BLaER1 (cell line): ENCODE results near the gene NAALADL2.

Source experiments
- H3K27ac ChIP-seq: shearing (Covaris generic); formaldehyde crosslinking; 2 replicates; pipeline ENCODE4 v1.8.1; 2022
- H3K27me3 ChIP-seq: shearing (Covaris generic); formaldehyde crosslinking; 2 replicates; pipeline ENCODE4 v1.8.1; 2022
- H3K36me3 ChIP-seq: shearing (Covaris generic); formaldehyde crosslinking; 2 replicates; pipeline ENCODE4 v1.8.1; 2022
- H3K4me1 ChIP-seq: shearing (Covaris generic); formaldehyde crosslinking; 2 replicates; pipeline ENCODE4 v1.8.1; 2022
- H3K4me2 ChIP-seq: shearing (Covaris generic); formaldehyde crosslinking; 2 replicates; pipeline ENCODE4 v1.8.1; 2022
- H3K4me3 ChIP-seq: shearing (Covaris generic); formaldehyde crosslinking; 2 replicates; pipeline ENCODE4 v1.8.1; 2022
- H3K9ac ChIP-seq: shearing (Covaris generic); formaldehyde crosslinking; 2 replicates; pipeline ENCODE4 v1.8.1; 2022
- H3K9me3 ChIP-seq: shearing (Covaris generic); formaldehyde crosslinking; 2 replicates; pipeline ENCODE4 v1.8.1; 2022
- H4K20me1 ChIP-seq: shearing (Covaris generic); formaldehyde crosslinking; 2 replicates; pipeline ENCODE4 v1.8.1; 2022
- Cebpa-rat ChIP-seq: shearing (Covaris generic); IDR thresholded peaks from 2 replicates; pipeline ENCODE4 v1.8.1; 2022

NAALADL2 gene

GRCh38 chr3:175009295-175009694 is 150.2 kb downstream of the NAALADL2 start:
- H3K9me3 ChIP-seq, result no peaks in the 10 kb centered on the region
- no peaks in the 10 kb centered on the region for H3K27me3 ChIP-seq
- H3K9ac ChIP-seq, result no peak overlapping the region
- no peaks in the 10 kb centered on the region for H3K4me1 ChIP-seq
- H3K4me3 ChIP-seq, result no peak overlapping the region
- no peaks in the 10 kb centered on the region for H4K20me1 ChIP-seq
- H3K36me3 ChIP-seq, result no peaks in the 10 kb centered on the region
- no peak overlapping the region for H3K4me2 ChIP-seq
- no peak for TF ChIP-seq Cebpa-rat
- no peak overlapping the region for H3K27ac ChIP-seq

- Histone ChIP-seq H3K9ac (no peak overlapping the region), H3K9me3 (no peaks in the 10 kb centered on the region)
- TF ChIP-seq Cebpa-rat, result no peak
Observed at GRCh38 chr3:175015056-175015635, 156.0 kb downstream of the NAALADL2 start.

GRCh38 chr3:175018946-175019727 is 160.0 kb downstream of the NAALADL2 start:
- no peak for TF ChIP-seq Cebpa-rat
- Histone ChIP-seq H3K36me3 (no peaks in the 10 kb centered on the region), H3K4me3 (no peak overlapping the region), H3K27me3 (no peaks in the 10 kb centered on the region), H4K20me1 (no peaks in the 10 kb centered on the region), H3K4me2 (no peak overlapping the region), H3K27ac (no peak overlapping the region), H3K4me1 (no peaks in the 10 kb centered on the region), H3K9me3 (no peaks in the 10 kb centered on the region), H3K9ac (no peak overlapping the region)

More at GRCh38 chr3:175015056-175015635, 156.0 kb downstream of the NAALADL2 start:
- H4K20me1 ChIP-seq, result no peaks in the 10 kb centered on the region
- no peak overlapping the region for H3K4me3 ChIP-seq
- H3K27ac ChIP-seq, result no peak overlapping the region
- H3K4me1 ChIP-seq, result no peaks in the 10 kb centered on the region
- H3K27me3 ChIP-seq, result no peaks in the 10 kb centered on the region
- H3K36me3 ChIP-seq, result no peaks in the 10 kb centered on the region
- H3K4me2 ChIP-seq, result no peak overlapping the region

- no peak overlapping the region for H3K9ac ChIP-seq
- no peaks in the 10 kb centered on the region for H3K27me3 ChIP-seq
- no peaks in the 10 kb centered on the region for H4K20me1 ChIP-seq
- no peak overlapping the region for H3K4me2 ChIP-seq
- H3K9me3 ChIP-seq, result no peaks in the 10 kb centered on the region
- no peak overlapping the region for H3K27ac ChIP-seq
- no peak overlapping the region for H3K4me3 ChIP-seq
- H3K36me3 ChIP-seq, result no peaks in the 10 kb centered on the region
- TF ChIP-seq Cebpa-rat, result no peak
- no peaks in the 10 kb centered on the region for H3K4me1 ChIP-seq
Observed at GRCh38 chr3:175020101-175020500, 161.0 kb downstream of the NAALADL2 start.

GRCh38 chr3:175029828-175030227 is 170.7 kb downstream of the NAALADL2 start:
- H3K9ac ChIP-seq, result no peak overlapping the region
- no peak overlapping the region for H3K4me2 ChIP-seq
- no peaks in the 10 kb centered on the region for H4K20me1 ChIP-seq
- H3K27ac ChIP-seq, result no peak overlapping the region
- H3K4me1 ChIP-seq, result no peaks in the 10 kb centered on the region
- no peak overlapping the region for H3K4me3 ChIP-seq
- no peaks in the 10 kb centered on the region for H3K27me3 ChIP-seq
- no peaks in the 10 kb centered on the region for H3K36me3 ChIP-seq
- no peaks in the 10 kb centered on the region for H3K9me3 ChIP-seq
- TF ChIP-seq Cebpa-rat, result no peak

GRCh38 chr3:175039875-175040274 is 180.7 kb downstream of the NAALADL2 start:
- H3K9ac ChIP-seq, result no peak overlapping the region
- no peak for TF ChIP-seq Cebpa-rat
- no peak overlapping the region for H3K27ac ChIP-seq
- H3K4me2 ChIP-seq, result no peak overlapping the region
- no peaks in the 10 kb centered on the region for H3K27me3 ChIP-seq
- no peak overlapping the region for H3K4me3 ChIP-seq
- no peaks in the 10 kb centered on the region for H3K4me1 ChIP-seq
- no peaks in the 10 kb centered on the region for H3K36me3 ChIP-seq
- no peaks in the 10 kb centered on the region for H4K20me1 ChIP-seq
- no peaks in the 10 kb centered on the region for H3K9me3 ChIP-seq

- H3K9ac ChIP-seq, result no peak overlapping the region
- H3K4me1 ChIP-seq, result no peaks in the 10 kb centered on the region
- H3K27me3 ChIP-seq, result no peaks in the 10 kb centered on the region
- no peak for TF ChIP-seq Cebpa-rat
- no peaks in the 10 kb centered on the region for H3K9me3 ChIP-seq
- no peak overlapping the region for H3K4me3 ChIP-seq
- no peak overlapping the region for H3K4me2 ChIP-seq
- H3K36me3 ChIP-seq, result no peaks in the 10 kb centered on the region
- no peaks in the 10 kb centered on the region for H4K20me1 ChIP-seq
- H3K27ac ChIP-seq, result no peak overlapping the region
Observed at GRCh38 chr3:175041369-175041768, 182.2 kb downstream of the NAALADL2 start.

GRCh38 chr3:175046601-175047000 is 187.5 kb downstream of the NAALADL2 start:
- TF ChIP-seq Cebpa-rat, result no peak
- H4K20me1 ChIP-seq, result no peaks in the 10 kb centered on the region
- H3K36me3 ChIP-seq, result no peaks in the 10 kb centered on the region
- no peak overlapping the region for H3K4me3 ChIP-seq
- no peak overlapping the region for H3K4me2 ChIP-seq
- H3K9ac ChIP-seq, result no peak overlapping the region
- no peaks in the 10 kb centered on the region for H3K4me1 ChIP-seq
- H3K27ac ChIP-seq, result no peak overlapping the region
- H3K27me3 ChIP-seq, result no peaks in the 10 kb centered on the region
- peaks cover 17% of the 10 kb centered on the region for H3K9me3 ChIP-seq

GRCh38 chr3:175047786-175048185 is 188.7 kb downstream of the NAALADL2 start:
- H3K9ac ChIP-seq, result no peak overlapping the region
- no peaks in the 10 kb centered on the region for H3K36me3 ChIP-seq
- no peaks in the 10 kb centered on the region for H4K20me1 ChIP-seq
- no peak overlapping the region for H3K4me3 ChIP-seq
- no peaks in the 10 kb centered on the region for H3K4me1 ChIP-seq
- H3K9me3 ChIP-seq, result peaks cover 22% of the 10 kb centered on the region
- no peak overlapping the region for H3K27ac ChIP-seq
- no peak overlapping the region for H3K4me2 ChIP-seq
- H3K27me3 ChIP-seq, result no peaks in the 10 kb centered on the region
- TF ChIP-seq Cebpa-rat, result no peak

GRCh38 chr3:175057401-175057800 is 198.3 kb downstream of the NAALADL2 start:
- Histone ChIP-seq H3K4me1 (no peaks in the 10 kb centered on the region), H4K20me1 (no peaks in the 10 kb centered on the region), H3K4me3 (no peak overlapping the region), H3K9me3 (peaks cover 22% of the 10 kb centered on the region), H3K36me3 (no peaks in the 10 kb centered on the region), H3K27ac (no peak overlapping the region), H3K27me3 (no peaks in the 10 kb centered on the region), H3K4me2 (no peak overlapping the region), H3K9ac (no peak overlapping the region)
- no peak for TF ChIP-seq Cebpa-rat
